Right atrium auricular region (tissue), 2 donors: ENCODE data around the gene NDUFA8. TPM values are rescaled to one million over a fixed set of nuclear protein-coding genes. Genes with fewer than 3 reads are reported as not detected.

Source experiments
- DNase-seq: peaks from one replicate; pipeline ENCODE4 v3.0.0-alpha.2; 2019; ENCODE audit warnings: low spot score
- H3K27ac ChIP-seq, 2 donors: fragments of 200-600 bp; sonication (generic); 1 replicate in 1 of 2; 2 replicates in 1 of 2; pipeline ENCODE4 v1.5.1; 2016 to 2019
- H3K27me3 ChIP-seq, 2 donors: fragments of 200-600 bp; sonication (generic); one replicate each; pipeline versions ENCODE4 v1.5.1 to v1.6.0; 2017 to 2019
- H3K36me3 ChIP-seq: fragments of 200-600 bp; sonication (generic); one replicate; pipeline ENCODE4 v1.5.1; 2016
- H3K4me1 ChIP-seq, 2 donors: fragments of 200-600 bp; sonication (generic); one replicate each; pipeline versions ENCODE4 v1.5.1 to v1.6.0; 2017 to 2019
- H3K4me3 ChIP-seq, 2 donors: fragments of 200-600 bp; sonication (generic); 1 replicate in 1 of 2; 2 replicates in 1 of 2; pipeline ENCODE4 v1.5.1; 2017 to 2019; ENCODE audit warnings: mild to moderate bottlenecking in 1 of 2, moderate library complexity in 1 of 2
- H3K9me3 ChIP-seq, 2 donors: fragments of 200-600 bp; sonication (generic); one replicate each; pipeline ENCODE4 v1.5.1; 2019
- CTCF ChIP-seq, 2 donors: fragments of 200-600 bp; sonication (generic); IDR thresholded peaks; one replicate each; pipeline ENCODE4 v1.5.1; 2019; ENCODE audit warnings: antibody characterized with exemption in 2 of 2
- total RNA-seq, 2 donors: library from RNA; depleted of rRNA; stranded (reverse); fragments of >200 nt; gene quantifications; one replicate each; pipeline ENCODE4 v1.1.0, GENCODE V29; 2016

Gene NDUFA8
- total RNA-seq, 2 donors from 2014 or later, result 169 to 236 TPM

- no peak for DNase-seq
- Histone ChIP-seq H3K27ac (peak overlapping the region in 1 of 2 donors; percentile 35), H3K4me3 (peak overlapping the region; percentile 18 to 38), H3K4me1 (peaks cover 0 to 56% of the 10 kb centered on the region in 2 donors), H3K9me3 (no peaks in the 10 kb centered on the region), H3K27me3 (no peaks in the 10 kb centered on the region), H3K36me3 (no peaks in the 10 kb centered on the region)
- TF ChIP-seq CTCF (IDR thresholded peaks at IDR 0.05), result no peak
Measured at GRCh38 chr9:122126331-122127261, 33.0 kb downstream of the NDUFA8 start.

- Histone ChIP-seq H3K4me3 (peak overlapping the region in 1 of 2 donors; percentile 38), H3K9me3 (no peaks in the 10 kb centered on the region), H3K27me3 (no peaks in the 10 kb centered on the region), H3K4me1 (peaks cover 0 to 47% of the 10 kb centered on the region in 2 donors), H3K27ac (peak overlapping the region in 1 of 2 donors; percentile 35), H3K36me3 (no peaks in the 10 kb centered on the region)
- DNase-seq, result no peak
- peak in 1 of 2 donors; percentile 32 for TF ChIP-seq CTCF (IDR thresholded peaks at IDR 0.05)
Measured at GRCh38 chr9:122125509-122126330, 33.9 kb downstream of the NDUFA8 start.

GRCh38 chr9:122125158-122125508 lies 34.4 kb downstream of the NDUFA8 start:
- H3K4me1 ChIP-seq, result peaks cover 0 to 45% of the 10 kb centered on the region in 2 donors
- no peaks in the 10 kb centered on the region for H3K27me3 ChIP-seq
- H3K9me3 ChIP-seq, result no peaks in the 10 kb centered on the region
- H3K4me3 ChIP-seq, result no peak overlapping the region
- no peak overlapping the region for H3K27ac ChIP-seq
- DNase-seq, result peak; percentile 83
- peak; percentile 90 to 96 for TF ChIP-seq CTCF (IDR thresholded peaks at IDR 0.05)
- no peaks in the 10 kb centered on the region for H3K36me3 ChIP-seq

- Histone ChIP-seq H3K9me3 (no peaks in the 10 kb centered on the region), H3K4me1 (peaks cover 0 to 45% of the 10 kb centered on the region in 2 donors), H3K27ac (no peak overlapping the region), H3K27me3 (no peaks in the 10 kb centered on the region), H3K36me3 (no peaks in the 10 kb centered on the region), H3K4me3 (no peak overlapping the region)
- no peak for DNase-seq
- no peak for TF ChIP-seq CTCF (IDR thresholded peaks at IDR 0.05)
Measured at GRCh38 chr9:122124528-122124927, 35.1 kb downstream of the NDUFA8 start.

- no peak overlapping the region for H3K27ac ChIP-seq
- no peaks in the 10 kb centered on the region for H3K9me3 ChIP-seq
- H3K4me3 ChIP-seq, result no peak overlapping the region
- no peaks in the 10 kb centered on the region for H3K36me3 ChIP-seq
- DNase-seq, result no peak
- H3K27me3 ChIP-seq, result no peaks in the 10 kb centered on the region
- no peak for TF ChIP-seq CTCF (IDR thresholded peaks at IDR 0.05)
- peaks cover 0 to 45% of the 10 kb centered on the region in 2 donors for H3K4me1 ChIP-seq
Measured at GRCh38 chr9:122124048-122124447, 35.5 kb downstream of the NDUFA8 start.
